Activated T-helper 9 cell treated with anti-CD3 and anti-CD28 coated beads, Interleukin-2, amount 50 U/mL, for 16 hours (primary cell): ENCODE results near the gene SPEG.

Source experiments
- DNase-seq: peaks from one replicate; pipeline ENCODE4 v3.0.0-alpha.2; 2020; ENCODE audit warnings: low read depth

SPEG gene

DNA sequence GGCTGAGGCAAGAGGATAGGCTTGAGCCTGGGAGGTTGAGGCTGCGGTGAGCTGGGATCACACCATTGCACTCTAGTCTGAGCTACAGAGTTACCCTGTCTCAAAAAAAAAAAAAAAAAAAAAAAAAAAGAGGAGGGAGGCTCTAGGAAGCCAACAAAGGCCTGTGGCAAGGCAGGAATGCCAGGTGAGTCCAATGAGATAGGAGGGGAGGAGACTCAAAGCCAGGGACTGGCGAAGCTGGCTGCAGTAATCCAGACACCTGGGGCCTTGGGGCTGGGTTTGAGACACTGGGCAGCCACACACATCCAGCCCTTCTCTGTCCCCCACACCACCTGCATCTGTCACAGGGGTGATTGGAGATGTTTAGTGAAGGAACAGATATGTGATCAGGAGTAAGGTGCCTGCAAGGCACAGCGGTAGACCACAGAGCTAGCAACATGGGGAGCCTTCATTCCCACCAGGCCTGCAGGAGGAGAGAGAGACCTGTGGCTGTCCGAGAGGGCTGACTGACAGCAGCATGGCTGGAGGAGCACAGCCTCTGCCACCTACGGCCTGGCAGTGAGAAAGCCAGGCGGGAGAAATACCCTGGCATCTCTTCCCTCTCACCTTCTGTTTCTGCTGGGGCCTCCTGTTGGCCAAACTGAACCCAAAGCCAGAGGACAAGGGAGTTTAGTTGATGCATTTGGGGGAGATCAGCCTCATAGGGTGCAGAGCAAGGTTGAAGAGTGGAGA is 99.5 kb downstream of the SPEG start:
- DNase-seq: no peak

DNA sequence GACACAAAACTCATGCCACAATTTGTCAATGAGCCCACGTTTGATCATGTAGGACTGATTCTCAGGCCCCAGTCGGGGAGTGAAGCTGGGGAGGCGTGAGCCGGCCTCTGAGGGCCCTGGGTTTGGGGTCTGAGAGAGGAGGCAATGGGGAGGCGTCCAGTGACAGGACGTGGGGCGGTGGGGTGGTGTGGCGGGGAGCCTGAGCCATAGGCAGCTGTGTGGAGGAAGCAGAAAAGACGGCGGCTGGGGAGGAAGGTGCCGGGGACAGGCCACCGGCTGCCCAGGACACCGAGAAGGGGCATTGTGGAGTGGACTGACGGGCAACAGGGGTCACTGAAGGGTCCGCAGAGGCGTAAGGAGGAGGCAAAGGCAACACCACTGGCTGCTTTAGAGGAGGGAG is 101.8 kb downstream of the SPEG start:
- DNase-seq: no peak

DNA sequence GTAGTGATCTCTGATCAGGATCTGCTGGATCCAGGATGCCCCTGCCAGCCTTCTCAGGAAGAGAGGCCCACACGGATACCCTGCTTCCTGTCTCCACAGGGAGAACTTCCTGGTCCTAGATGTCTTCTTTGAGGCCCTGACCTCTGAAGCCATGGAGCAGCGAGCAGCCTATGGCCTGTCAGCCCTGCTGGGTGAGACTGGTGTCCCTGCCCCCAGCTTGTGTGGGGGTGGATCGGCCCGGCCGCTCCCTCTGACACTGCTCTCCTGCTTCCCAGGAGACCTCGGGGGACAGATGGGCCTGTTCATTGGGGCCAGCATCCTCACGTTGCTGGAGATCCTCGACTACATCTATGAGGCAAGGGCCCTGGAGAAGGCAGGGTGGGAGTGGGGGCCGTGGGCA is 102.3 kb downstream of the SPEG start:
- no peak for DNase-seq

DNA sequence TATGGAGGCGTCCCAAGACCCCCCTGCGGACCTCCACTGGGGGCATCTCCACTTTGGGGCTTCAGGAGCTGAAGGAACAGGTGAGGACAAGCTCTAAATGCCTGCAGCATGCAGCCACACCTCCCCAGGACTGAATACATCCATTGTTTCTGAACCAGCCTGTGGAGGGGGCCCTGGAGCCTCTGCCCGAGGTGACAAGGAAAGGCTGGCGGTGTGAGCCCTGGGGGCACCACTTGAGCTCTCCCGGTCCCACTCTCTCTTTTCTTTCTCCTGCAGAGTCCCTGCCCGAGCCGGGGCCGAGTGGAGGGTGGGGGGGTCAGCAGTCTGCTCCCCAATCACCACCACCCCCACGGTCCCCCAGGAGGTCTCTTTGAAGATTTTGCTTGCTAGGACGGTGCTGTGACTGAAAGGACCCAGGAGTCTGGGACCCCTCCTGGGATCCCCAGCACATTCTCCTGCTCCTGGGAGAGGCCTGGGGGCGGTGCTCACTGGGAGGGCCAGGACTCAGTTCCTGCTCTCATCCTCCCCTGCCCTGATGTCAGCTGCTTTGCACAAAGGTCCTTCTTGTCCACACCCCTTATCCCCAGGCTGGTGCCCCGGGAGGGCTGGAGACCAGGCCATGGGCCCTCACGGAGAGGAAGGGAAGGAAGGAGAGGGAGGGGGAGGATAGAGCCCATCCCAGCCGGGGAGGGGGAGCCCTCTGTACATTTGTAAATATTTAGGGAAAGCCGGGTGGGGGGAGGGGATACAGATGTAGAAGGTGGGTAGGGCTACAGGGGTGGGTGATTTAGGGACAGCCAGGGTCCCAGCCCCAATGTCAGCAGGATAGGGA is 103.2 kb downstream of the SPEG start:
- DNase-seq: no peak

DNA sequence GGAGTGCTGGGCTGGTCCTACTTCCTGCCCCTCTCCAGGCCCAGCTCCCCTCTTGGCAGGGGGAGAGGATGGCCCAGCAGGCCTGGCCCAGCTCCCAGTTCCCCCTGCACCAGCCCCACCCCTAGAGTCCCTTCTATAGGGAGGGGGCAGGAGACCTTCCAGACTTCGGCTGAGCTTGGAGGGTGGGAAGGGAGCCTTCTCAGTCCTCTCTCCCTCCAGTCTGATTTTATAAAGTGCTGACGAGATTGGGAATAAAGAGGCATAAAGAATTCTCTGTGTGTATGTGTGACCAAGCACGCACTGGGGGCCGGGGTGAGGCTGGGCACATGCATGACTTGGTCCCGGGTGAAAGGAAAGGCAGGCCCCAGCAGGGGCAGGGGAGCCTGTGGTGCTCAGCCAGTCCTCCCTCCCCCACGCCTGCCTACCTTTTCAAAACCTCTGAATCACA is 103.9 kb downstream of the SPEG start:
- no peak for DNase-seq

DNA sequence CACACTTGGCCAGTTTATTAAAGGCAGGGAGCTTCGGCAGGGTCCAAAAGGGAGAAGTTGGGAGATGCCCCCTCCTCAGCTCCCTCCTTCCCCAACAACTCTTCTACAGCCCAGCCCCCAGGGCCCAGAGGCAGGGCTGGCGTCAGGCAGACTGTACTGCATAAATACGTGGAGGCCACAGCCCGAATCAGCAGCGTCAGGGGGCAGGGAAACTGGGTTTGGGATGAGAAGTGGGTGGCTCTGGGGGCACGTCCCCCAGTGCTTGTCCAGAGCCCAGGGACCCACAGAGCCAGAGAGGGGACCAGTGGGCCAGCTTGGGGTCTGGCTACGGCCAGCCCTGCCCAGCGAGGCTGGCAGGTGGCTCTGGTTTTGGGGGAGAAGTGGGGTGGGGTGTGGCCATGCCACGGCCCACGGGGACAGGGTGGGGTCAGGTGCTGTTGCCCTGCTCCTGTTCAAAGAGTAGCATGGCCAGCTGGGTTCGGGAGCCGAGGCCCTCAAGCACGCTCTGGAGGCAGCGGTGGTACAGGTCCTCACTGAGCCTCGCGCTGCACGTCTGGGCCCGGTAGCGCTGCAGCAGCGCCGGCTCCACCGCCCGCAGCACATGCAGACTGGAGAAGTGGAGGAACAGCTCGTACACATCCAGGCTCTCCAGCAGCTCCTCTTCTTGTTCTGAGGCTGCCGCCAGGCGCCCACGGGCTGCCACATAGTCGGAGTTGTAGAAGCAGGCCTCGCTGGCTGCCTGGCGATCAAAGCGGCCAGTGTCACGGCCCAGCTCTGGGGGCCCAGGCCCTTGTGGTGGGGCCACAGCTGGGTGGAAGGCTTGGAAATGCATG is 104.5 kb downstream of the SPEG start:
- DNase-seq: no peak

DNA sequence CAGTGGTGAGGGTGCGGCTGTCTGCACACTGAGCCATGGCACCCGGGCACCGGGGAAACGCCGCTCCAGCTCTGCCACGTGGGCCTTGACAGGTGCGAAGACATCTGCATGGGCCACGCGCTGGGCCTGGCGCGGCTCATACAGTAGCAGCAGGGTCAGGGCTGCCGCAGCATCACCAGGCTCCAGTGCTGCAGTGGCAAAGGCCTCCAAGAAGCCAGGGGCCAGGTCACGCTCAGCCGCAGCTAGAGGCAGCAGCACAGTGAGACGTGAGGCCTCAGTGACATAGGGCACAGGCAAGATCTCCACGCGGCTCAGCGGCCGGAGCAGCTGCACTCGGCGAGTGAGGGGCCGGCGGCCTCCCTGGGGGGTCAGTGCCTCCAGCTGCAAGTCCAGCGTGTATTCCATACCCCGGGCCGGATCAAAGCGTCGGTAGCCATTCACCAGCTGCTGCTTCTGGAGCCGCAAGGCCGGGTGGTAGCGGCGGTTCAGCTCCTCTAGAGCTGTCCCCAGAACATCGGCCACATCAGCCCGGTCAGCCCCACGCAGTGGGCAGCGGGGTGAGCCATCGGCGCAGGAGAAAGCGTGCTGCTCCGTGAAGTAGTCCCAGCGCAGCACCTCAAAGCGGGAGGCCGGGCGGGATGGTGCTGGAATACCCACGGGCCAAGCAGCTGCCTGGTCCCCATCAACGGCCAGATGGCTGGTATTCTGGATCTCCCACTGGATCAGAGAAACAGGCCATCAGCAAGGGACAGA is 105.5 kb downstream of the SPEG start:
- no peak for DNase-seq

DNA sequence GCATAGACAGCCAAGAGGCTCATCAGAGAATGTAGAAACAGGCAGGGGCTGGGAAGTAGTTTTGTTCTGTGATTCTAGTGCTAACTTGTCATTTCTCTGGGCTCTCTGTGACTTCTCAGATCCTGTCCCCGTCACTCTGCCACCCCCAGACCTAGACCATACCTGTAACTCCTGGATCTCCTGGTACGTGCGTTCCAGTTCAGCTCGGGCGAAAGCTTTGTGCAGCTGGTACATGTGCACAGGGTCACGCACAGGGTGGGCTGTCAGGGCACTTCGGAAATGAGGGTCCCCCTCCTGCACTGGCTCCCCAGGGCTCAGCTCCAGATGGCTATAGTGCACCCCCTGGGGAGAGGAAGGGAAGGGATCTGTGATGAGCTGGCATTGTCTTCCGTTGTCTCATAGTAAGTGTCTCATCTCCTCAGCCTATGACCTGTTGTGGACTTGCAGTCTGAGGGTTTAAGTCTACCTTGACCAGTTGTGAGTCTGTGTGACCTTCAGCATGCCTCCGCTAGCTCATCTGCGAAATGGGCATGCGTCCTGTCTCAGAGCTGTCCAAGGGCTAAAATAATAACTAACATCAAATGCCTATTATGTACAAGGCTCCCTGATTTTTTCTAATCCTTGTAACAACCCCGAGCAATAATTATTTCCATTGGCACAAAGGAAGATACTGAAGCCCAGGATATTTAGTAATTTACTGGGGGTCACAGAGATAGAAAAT is 106.3 kb downstream of the SPEG start:
- DNase-seq: no peak

DNA sequence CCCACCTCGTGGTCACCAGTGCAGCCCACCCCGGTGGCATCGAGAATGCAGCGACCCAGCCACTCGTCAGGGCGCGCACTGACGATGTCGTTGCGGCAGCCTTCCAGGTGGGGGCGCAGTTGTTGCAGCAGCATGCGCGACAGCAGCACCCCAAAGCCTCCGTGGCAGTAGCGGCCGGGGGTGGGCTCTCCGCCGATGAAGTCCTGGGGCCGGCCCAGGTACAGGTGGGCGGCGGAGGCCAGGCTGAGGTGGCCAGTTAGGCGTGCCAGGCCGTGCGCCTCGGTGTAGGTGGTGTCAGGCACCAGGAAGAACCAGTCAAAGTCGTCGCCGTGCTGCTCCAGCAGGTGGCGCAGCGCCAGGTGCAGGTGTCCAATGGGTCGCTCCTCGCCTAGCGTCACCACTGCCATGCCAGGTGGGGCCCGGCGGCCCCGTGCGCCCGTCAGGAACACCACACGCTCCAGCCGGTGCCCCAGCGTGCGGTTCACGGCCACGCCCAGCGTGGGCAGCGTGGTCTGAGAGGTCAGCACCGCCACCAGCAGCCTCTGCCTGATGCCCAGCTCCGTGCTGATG is 107.1 kb downstream of the SPEG start:
- peak; percentile 76 for DNase-seq

DNA sequence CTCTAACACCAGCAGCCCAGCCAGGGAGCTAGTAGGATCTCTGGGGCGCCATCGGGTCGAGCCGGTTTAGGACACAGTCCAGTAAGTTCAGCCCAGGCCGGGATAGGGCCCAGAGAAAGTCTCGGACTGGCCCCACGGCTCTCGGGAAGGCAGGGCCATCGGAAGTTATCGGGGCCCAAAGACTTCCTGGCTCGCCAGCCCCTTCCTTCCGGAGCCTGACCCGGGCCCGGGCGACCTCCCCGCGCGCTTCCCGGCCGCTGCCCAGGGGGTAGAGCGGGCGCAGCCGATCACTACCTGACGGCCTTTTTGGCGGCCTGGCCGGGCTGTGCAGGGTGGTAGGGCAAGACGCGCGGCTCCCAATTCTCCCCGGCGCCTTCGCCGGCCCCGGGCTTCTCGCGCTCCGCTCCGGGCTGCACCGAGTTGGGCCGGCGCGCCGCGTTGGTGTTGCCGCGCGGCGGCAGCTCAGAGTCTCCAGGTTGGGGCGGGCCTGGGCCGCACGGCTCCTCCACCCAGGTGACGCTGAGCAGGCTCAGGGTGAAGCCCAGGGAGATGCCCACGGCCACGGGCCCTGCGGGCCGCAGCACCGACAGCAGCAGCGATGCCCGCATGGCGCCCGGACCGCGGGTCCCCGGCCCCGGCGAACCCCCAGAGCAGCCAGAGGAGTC is 108.4 kb downstream of the SPEG start:
- no peak for DNase-seq

DNA sequence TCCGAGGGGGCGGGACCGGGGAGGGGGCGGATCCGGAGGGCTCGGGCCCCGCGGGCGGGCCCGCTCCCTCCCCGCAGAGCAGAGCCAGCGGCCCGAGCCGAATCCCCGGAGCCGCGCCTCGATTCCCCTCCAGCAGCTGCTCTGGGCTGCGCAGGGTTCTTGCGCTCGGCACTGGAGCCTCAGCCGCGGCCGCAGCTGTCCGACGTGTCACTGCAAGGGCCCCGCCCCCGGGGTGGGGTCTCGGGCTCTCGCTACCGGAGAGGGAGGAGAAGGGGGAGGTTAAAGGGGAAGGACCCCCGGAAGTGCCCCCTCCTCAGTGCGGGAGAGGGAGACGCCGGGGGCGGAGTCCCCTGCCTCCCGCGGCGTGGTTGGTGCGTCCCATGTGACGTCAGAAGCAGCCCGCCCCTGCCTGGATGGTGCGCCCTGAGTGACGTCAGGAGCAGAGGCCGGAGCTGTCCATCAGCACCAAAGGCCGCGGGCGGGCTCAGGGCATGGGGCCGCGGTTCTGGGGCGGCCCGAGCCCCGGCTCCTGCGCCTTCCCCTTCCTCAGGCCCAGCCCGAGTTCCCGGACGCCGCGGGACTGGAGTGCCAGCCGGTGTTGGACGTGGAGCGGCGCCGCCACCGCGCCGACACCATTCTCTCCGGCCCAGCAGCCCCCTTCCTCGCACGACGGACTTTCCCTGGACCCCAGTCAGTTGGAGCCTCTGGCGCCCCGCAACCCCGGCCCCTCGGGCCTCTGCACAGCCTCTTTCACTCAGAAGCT is 109.1 kb downstream of the SPEG start, which contains the start of the genes CHPF and TMEM198:
CHPF (minus strand) TSS at position 214 of the 763 bp plus-strand sequence. CDS start 271 bp downstream, outside the sequence.
TMEM198 (plus strand) TSS at position 433 of the 763 bp plus-strand sequence. CDS start 700 bp downstream, outside the sequence.
- DNase-seq: peak; percentile 90

DNA sequence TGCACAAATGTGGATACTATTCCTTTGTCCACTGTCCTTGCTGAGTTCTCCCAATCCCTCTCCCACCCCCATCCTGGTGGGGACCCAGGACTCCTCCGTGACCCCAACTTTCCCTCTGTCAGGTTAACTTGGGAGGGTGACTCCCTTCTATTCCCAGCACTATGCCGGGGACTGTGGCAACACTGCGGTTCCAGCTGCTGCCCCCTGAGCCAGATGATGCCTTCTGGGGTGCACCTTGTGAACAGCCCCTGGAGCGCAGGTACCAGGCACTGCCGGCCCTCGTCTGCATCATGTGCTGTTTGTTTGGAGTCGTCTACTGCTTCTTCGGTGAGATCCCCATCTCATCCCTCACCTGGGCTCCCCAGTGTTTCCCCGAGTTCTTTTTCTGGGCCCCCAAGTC is 109.9 kb downstream of the SPEG start:
- no peak for DNase-seq

DNA sequence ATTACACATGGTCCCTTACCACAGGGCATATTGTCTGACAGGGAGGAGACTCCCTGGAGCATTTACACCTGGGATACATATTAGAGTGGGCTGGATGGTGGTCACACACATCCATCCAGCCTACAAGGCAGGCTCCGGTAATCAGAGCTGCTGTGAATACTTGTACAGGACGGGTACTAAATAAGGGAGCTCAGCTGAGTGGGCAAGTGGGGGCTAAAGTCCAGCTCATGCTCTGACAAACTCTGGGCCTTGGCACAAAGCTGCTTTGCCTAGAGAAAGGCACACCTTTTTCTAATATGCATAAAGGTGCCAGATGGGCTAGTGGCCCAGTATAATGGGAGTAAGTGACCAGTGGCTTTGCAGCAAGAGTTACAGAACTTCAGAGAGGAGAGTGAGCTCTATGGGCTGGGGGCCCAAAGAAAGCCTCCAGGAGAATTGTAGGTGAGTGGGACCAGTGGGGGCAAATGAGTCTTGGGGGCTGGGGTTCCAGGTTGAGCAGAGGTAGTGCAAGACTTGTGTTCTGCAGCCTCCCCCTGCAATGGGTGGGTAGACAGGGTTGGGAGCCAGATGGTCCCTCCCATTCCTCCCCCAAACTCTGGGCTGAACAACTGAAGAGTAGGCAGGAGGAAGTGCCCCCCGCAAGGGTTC is 110.8 kb downstream of the SPEG start:
- no peak for DNase-seq

DNA sequence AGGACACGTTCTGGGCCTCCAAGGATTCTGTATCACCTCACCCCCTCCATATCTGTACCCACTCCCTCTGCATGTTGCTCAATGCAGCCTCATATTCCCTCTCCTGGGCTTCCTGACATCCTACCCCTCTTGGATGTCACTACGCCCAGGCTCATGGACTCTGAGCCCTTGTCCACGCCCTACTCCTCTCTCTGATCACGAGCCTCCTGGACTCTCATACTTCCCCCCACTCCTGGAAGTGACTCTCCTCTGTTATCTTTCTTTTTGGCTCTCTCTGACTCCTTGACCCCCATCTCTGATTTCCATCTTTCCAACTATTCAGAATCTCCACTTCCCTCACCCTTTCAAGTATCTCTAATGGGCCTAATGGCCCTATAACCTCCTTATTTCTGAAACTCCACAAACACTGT is 111.3 kb downstream of the SPEG start:
- DNase-seq: no peak

DNA sequence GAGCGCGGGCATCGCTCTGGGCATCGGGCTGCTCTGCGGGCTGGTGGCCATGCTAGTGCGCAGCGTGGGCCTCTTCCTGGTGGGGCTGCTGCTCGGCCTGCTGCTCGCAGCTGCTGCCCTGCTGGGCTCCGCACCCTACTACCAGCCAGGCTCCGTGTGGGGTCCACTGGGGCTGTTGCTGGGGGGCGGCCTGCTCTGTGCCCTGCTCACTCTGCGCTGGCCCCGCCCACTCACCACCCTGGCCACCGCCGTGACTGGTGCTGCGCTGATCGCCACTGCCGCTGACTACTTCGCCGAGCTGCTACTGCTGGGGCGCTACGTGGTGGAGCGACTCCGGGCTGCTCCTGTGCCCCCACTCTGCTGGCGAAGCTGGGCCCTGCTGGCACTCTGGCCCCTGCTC is 113.0 kb downstream of the SPEG start:
- no peak for DNase-seq
